Forelimb muscle (tissue), 1 donor: ENCODE data around the gene ADAMTS12. TPM values are rescaled to one million over a fixed set of nuclear protein-coding genes. Genes with fewer than 3 reads are reported as not detected.
"Not testable (repeated sequence)": the region's sequence is repeated elsewhere in the genome, so short reads cannot be mapped to it uniquely, and the experiment has no call there.

Experiments
- DNase-seq: peaks from one replicate; pipeline ENCODE4 v3.0.0-alpha.2; 2013; ENCODE audit warnings: low read depth
- polyA plus RNA-seq: library from polyadenylated mRNA; unstranded; fragments of 120-200 nt; gene quantifications from one replicate; pipeline ENCODE4 v1.2.1, GENCODE V29; 2013; ENCODE audit not compliant: insufficient read length

The ADAMTS12 gene, protein sequence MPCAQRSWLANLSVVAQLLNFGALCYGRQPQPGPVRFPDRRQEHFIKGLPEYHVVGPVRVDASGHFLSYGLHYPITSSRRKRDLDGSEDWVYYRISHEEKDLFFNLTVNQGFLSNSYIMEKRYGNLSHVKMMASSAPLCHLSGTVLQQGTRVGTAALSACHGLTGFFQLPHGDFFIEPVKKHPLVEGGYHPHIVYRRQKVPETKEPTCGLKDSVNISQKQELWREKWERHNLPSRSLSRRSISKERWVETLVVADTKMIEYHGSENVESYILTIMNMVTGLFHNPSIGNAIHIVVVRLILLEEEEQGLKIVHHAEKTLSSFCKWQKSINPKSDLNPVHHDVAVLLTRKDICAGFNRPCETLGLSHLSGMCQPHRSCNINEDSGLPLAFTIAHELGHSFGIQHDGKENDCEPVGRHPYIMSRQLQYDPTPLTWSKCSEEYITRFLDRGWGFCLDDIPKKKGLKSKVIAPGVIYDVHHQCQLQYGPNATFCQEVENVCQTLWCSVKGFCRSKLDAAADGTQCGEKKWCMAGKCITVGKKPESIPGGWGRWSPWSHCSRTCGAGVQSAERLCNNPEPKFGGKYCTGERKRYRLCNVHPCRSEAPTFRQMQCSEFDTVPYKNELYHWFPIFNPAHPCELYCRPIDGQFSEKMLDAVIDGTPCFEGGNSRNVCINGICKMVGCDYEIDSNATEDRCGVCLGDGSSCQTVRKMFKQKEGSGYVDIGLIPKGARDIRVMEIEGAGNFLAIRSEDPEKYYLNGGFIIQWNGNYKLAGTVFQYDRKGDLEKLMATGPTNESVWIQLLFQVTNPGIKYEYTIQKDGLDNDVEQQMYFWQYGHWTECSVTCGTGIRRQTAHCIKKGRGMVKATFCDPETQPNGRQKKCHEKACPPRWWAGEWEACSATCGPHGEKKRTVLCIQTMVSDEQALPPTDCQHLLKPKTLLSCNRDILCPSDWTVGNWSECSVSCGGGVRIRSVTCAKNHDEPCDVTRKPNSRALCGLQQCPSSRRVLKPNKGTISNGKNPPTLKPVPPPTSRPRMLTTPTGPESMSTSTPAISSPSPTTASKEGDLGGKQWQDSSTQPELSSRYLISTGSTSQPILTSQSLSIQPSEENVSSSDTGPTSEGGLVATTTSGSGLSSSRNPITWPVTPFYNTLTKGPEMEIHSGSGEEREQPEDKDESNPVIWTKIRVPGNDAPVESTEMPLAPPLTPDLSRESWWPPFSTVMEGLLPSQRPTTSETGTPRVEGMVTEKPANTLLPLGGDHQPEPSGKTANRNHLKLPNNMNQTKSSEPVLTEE (N-terminal part only)
- 16.8 TPM for polyA plus RNA-seq

DNA sequence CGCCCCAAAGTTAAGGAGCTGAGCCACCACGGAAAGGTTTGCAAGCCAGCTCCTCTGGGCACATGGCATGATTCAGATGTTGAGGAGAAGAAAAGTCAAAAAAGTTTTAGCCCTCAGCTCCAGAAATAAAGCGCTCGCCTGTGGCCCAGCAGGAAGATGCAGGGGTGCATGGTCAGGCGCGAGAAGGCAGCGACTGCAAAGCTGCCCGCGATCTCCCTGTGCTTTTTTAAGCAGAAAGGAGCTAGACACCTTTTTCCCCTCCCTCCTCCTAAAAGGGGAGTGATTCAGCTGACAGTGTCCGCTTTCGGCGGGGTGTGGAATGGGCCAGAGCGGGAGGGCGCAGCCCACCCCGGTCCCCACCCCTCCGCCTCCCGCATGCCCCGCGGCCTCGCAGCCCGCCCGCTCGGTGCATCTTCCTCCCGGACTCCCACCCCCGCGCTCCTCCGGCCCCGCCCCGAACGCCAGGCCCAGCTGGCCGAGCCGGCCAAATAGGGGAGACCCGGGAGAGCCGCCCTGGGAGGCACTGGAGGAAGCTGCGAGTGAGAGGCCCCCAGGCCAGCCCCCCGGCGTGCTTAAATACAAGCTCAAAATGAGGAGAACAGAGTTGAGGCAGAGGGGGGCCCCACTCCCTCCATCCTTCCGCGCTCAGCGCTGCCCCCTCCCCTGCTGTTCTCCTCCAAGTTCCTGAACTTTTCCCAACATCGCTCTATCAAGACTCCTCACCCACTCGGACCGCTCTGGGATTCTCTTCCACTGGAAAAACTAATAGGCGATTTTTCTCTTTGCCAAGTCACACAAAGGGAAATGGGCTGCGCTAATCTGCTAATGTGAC lies at the start of gene ADAMTS12:
TSS of gene ADAMTS12 (minus strand) at position 203 of the 832 bp plus-strand sequence. CDS start at position 69, 134 bp downstream.
- DNase-seq, result peak; percentile 58

DNA sequence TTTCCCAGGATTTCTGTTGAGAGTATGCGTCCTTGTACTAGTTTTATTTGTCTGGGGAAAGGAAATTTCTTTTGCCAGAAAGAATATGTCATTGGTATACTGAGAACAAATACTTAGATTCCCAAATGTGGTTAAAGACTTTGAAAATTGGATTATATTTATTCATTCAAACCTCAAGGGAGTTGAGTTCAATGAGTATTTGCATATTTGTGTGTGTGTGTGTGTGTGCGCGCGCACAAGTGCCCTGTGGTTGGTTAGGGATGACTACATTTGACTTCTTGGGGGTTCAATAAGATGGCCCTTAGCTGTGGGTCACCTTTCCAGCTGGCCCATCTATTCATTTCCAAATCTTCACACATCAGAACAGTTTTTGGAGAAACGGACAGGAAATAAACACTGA lies 49.3 kb upstream of the ADAMTS12 start:
- no peak for DNase-seq

DNA sequence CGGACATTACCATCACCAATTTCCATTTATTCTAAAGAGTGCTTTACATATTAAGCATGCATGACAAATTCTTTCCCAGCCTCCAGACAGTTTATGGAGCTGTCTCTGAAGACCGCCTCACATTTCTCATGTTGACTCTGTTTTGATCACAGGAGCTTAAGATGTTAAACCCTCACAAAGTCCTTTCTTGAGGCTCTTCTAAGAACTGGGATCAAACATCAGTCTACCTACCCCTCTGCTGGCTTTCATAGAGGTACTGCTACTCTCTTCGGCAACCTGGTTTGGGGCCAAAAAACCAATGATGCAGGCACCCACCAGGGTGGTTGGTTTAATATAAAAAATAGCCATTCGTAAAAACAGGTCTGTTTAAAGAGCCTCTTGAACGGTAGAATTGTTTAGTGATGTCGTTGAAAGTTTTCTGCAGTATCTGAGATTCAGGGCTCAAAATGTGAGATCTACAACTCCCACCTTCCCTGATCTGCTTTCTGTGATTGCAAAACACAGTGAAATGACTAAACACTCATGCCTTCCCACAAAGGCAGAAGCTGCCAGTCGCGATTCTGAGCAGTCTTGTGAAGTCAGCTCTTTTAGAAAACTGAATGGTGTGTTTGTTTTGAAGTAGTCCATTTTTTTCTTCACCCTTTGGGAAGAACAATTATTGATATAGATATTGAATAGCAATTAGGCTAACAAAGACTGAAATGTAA lies 47.9 kb upstream of the ADAMTS12 start:
- DNase-seq, result no peak

DNA sequence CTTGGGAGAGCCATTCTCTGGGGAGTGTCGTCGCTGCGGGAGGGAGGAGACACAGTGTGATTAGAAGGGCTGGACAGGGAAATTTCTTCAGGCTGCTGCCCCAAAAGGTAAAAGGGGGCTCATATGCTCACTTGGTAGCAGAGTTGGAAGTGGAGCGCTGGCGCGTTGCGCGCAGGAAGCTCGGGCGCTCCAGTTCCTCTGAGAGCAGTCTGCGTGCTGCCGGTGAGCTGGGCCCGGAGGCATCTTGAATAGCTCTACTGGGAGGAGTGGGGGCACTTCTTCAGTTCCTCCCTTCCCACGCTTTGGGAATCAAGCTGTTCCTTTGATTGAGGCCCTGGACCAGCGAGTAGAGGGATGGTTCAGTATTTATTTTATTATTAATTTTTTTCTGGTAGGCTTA lies 47.1 kb upstream of the ADAMTS12 start:
- no peak for DNase-seq

DNA sequence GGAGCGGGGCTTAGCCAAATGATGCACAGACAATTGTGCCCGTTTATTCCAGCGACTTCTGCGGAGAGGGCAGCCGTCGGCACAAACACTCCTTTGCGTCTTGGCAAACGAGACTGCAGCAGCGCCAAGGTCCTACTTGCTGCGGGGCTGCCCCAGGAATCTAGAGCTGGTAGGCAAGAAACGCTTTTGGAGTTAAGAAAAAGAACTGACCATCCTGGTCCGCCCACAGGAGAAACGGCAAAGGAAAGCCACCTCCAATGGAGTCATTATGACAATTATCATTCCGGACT lies 46.7 kb upstream of the ADAMTS12 start:
- DNase-seq, result no peak

DNA sequence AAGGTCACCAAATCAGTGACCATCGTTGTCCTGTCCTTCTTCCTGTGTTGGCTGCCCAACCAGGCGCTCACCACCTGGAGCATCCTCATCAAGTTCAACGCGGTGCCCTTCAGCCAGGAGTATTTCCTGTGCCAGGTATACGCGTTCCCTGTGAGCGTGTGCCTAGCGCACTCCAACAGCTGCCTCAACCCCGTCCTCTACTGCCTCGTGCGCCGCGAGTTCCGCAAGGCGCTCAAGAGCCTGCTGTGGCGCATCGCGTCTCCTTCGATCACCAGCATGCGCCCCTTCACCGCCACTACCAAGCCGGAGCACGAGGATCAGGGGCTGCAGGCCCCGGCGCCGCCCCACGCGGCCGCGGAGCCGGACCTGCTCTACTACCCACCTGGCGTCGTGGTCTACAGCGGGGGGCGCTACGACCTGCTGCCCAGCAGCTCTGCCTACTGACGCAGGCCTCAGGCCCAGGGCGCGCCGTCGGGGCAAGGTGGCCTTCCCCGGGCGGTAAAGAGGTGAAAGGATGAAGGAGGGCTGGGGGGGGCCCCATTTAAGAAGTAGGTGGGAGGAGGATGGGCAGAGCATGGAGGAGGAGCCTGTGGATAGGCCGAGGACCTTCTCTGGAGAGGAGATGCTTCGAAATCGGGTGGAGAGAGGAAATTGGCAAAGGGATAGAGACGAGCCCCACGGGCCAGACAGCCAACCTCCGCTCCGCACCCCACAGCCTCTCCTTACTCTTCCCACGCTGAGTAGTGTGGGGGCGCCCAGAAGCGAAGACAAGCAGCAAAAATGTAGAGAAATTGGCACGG lies 46.1 kb upstream of the ADAMTS12 start:
- DNase-seq, result no peak

DNA sequence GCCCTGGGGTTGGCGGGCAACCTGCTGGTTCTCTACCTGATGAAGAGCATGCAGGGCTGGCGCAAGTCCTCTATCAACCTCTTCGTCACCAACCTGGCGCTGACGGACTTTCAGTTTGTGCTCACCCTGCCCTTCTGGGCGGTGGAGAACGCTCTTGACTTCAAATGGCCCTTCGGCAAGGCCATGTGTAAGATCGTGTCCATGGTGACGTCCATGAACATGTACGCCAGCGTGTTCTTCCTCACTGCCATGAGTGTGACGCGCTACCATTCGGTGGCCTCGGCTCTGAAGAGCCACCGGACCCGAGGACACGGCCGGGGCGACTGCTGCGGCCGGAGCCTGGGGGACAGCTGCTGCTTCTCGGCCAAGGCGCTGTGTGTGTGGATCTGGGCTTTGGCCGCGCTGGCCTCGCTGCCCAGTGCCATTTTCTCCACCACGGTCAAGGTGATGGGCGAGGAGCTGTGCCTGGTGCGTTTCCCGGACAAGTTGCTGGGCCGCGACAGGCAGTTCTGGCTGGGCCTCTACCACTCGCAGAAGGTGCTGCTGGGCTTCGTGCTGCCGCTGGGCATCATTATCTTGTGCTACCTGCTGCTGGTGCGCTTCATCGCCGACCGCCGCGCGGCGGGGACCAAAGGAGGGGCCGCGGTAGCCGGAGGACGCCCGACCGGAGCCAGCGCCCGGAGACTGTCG lies 45.4 kb upstream of the ADAMTS12 start:
- no peak for DNase-seq

DNA sequence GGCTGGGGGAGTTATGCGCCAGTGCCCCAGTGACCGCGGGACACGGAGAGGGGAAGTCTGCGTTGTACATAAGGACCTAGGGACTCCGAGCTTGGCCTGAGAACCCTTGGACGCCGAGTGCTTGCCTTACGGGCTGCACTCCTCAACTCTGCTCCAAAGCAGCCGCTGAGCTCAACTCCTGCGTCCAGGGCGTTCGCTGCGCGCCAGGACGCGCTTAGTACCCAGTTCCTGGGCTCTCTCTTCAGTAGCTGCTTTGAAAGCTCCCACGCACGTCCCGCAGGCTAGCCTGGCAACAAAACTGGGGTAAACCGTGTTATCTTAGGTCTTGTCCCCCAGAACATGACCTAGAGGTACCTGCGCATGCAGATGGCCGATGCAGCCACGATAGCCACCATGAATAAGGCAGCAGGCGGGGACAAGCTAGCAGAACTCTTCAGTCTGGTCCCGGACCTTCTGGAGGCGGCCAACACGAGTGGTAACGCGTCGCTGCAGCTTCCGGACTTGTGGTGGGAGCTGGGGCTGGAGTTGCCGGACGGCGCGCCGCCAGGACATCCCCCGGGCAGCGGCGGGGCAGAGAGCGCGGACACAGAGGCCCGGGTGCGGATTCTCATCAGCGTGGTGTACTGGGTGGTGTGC lies 44.7 kb upstream of the ADAMTS12 start, which contains the start of gene RXFP3:
TSS of gene RXFP3 (plus strand) at position 6 of the 636 bp plus-strand sequence. CDS start at position 361, 355 bp downstream.
- DNase-seq, result no peak

DNA sequence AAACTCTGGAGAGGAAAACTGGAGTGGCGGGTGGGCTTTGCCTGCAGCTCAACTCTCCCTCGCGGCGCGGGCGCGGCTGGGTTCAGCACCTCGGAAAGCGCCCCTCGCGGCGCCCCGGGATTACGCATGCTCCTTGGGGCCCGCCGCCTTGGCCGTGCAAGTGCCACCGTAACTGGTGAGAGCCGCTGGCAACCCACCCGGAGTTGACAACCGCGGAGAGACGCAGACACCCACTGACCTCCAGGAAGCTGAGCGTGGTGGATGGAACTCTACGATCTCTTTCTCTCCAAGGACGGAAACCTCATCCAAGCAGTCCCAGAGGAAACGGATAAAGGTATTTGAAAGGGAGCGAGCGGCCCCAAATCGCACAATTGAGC lies 44.2 kb upstream of the ADAMTS12 start:
- no peak for DNase-seq

DNA sequence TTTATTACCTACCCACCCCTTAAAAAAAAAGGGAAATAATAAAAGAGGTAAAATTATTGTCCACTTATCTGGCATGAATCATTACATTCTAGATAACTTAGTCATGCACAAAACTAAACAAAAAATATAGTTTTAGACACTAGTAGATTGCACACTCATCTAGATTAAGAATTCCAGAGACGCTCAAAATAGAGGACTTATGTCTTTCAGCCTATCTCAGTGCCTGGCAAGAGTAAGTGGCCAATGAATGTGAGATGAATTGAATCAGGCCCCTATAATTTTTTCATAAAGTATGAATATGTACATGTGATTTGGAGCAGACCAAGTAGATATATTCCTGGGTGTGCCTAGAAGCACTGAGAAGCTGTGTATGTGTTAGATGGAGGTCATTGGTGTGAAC lies 42.4 kb upstream of the ADAMTS12 start:
- no peak for DNase-seq

DNA sequence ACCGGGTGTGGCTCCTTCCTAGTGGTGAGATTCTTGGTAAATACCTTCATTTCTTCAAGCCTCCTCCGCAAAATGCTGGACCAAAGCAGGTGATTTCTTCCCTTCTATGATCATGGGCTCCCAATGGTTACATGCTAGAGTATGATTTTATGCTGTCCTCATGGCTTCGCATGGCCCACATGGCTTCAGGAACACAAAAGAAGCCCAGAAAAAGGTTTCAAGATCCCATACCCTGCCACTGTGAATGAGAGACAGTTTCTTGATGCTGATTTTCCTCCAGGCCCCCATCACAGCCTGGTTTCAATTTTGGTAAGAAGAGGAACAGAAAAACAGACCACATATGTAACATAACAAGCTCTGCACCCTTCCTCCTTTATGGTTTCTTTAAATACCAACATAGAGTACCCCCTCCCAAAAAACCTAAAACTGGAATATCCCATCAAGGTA lies 42.0 kb upstream of the ADAMTS12 start:
- DNase-seq, result no peak

DNA sequence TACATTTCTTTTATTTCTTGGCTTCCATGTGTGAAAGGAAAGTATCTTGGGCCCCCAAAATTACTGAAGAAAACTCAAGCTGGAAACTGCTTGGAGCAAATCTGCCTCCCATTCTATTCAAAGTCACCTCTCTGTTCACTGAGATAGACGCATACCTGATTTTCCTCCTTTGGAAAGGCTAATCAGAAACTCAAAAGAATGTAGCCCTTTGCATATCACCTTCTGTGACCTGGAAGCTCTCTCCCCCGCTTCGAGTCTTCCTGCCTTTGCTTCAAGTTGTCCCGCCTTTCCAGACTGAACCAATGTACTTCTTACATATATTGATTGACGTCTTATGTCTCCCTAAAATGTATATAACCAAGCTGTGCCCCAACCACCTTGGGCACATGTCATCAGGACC lies 39.3 kb upstream of the ADAMTS12 start:
- no peak for DNase-seq

DNA sequence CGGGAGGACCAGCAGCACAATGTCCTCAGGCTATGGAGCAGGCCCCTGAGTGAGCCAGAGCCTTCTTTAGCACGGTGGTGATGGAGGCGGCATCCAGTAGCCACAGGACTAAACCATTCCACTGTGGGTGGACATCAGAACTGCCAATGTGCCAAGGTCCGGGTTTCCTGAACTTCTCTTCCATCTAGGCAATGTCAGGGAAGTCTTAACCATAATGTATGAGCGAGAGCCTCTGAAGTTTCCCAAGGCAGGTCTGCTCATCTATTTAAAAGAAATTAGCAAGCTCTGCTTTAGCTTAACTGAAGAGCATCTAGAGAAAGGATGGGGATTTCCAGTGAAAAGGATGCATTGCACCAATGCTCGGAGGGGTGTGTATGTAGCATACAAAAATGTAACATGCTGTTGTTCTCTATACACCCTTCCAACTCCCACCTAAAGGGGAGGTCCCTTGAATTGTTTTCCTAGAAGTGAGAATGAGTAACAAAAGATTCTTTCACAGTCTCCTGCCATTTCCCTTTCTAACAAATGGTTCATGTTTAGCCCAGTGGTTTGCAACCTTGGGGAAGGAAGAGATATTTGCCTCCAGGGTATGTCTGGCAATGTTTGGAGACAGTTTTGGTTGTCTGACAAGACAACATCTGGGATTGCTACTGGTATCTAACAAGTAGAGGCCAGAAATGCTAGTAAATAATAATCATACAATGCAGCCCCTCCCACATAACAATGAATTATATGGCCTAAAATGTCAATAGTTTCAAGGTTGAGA lies 38.3 kb upstream of the ADAMTS12 start:
- no peak for DNase-seq

DNA sequence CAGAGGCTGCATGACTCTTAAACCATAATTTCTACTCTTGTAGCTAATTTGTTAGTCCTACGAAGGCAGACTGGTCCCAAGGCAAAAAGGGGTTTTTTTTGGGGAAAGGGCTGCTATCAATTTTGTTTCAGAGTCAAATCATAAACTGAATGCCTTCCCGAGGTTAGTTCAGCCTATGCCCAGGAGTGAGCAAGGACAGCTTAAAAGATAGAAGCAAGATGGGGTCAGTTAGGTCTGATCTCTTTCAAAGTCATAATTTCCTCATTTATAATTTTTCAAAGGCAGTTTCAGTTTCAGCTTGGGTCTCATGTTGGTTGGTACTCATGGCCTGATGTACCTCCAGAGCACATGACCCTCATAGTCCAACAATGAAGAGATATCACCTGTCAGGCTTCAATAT lies 36.5 kb upstream of the ADAMTS12 start:
- no peak for DNase-seq

DNA sequence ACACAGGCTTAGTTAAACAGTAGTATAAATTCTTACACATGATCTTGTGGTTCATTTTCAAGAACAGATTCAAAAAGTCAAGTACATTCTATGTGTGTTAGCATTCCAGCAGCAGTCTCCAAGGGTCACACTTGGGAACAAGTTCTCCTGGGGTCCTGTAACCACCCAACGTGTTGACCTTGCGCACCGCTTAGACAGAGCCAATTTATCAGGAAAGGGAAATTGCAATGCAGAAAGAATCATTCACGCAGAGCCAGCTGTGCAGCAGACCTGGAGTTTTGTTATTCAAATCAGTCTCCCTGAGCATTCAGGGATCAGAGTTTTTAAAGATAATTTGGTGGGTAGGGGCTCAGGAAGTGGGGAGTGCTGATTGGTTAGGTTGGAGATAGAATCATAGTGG lies 35.9 kb upstream of the ADAMTS12 start:
- no peak for DNase-seq

DNA sequence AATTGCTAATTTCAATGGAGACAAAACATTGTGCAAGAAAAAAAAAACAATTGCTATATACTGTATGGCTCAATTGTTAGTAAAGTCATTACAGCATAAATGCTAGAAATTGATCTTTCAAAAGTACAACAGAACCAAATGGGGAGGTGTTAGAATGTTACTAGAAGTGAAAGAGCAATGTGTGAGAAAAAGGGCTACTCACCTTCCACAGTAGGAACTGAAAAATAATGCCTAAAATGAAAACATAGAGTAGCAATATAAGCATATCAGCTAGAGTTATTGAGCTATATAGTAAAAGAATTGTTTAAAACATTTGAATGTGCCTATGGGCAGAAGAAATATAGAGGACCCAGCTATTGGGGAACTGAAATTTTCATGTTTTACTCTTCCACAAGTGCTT lies 33.5 kb upstream of the ADAMTS12 start:
- no peak for DNase-seq

DNA sequence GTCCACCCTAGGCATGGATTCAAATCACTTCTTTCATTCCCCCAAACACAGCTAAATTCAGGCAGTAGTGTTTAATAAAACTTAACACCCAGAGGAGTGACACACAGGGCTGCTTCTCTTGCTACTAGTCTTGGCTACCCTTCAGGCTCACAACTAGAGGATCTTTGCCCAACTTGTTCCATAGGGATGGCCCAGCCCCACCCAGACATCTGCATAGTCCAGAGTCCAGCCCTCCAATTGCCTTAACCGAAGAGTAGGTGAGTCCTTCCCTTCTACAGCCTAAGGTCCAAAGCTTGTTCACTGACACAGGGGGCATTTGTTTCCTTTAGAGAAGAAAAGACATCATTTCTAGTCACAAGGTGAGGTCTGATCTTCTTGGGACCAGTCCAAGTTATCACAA lies 29.2 kb upstream of the ADAMTS12 start:
- DNase-seq, result no peak

DNA sequence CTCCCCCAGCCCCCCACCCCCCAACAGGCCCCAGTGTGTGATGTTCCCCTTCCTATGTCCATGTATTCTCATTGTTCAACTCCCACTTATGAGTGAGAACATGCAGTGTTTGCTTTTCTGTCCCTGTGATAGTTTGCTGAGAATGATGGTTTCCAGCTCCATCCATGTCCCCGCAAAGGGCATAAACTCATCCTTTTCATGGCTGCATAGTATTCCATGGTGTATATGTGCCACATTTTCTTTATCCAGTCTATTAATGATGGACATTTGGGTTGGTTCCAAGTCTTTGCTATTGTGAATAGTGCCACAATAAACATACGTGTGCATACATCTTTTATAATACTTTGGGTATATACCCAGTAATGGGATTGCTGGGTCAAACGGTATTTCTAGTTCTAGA lies 23.1 kb upstream of the ADAMTS12 start:
- DNase-seq, result not testable (repeated sequence)
